Measurements from ENCODE around the gene ANGPTL2. TPM values are rescaled to one million over a fixed set of nuclear protein-coding genes. Genes with fewer than 3 reads are reported as not detected.
"Not testable (repeated sequence)": the region's sequence is repeated elsewhere in the genome, so short reads cannot be mapped to it uniquely, and the experiment has no call there.

The ANGPTL2 gene
- total and polyA plus RNA-seq, 2 of the 4 experiments (the other 2 are of a cell fraction) = 9.5 to 25.1 TPM

DNA sequence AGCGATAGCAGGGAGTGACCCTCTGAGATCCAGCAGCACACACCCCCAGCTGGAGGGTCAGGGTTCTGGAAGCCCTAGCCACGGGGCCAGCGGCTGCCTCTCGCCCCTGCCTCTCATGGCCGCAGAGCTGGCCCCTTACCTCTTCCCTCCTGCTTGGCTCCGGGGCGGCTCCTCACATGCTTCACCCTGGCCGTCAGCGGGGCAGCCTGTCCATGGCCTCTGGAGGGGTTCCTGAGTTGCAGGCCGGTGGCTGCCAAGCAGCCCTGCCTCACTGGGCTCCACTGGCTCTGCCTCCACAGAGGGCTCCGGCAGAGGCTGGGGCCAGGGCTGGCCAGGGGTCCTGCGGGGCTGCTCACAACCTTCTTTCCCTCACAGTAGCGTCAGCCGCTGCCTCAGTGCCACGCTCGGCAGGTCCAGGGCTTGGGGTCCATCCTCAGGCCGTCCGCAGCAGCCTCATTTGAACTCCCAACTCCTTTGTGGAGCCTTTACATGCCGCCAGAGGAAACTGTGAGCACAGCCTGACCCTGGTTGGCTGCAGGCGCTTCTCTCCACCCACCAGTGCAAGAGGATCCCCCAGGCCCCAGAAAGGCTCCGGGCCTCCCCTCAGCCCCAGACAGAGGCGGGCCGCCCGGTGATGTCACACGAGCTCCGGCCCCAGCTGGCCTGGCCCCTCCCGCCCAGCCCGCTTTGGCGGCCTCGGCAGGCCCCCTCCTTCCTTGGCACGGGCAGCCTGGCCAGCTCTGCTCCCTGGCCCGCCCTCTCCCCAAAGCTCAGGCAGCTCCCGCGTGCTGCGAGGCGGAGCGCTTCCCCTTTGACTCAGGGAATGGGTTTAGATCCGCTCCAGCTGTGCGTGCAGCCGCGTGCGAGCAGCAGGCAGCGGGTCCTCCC is at the start of gene ANGPTL2 (continued):
- TF ChIP-seq CTCF (conservative IDR thresholded peaks at IDR 0.05; ENCODE audit: low read depth, low read length) (no peak), CHD1 (IDR thresholded peaks at IDR 0.05; ENCODE audit: low read depth, low read length) (peak; percentile 77; the same call in 1 of the 2 replicates), RAD21 (IDR thresholded peaks at IDR 0.05; ENCODE audit: low read length) (peak; percentile 3)

DNA sequence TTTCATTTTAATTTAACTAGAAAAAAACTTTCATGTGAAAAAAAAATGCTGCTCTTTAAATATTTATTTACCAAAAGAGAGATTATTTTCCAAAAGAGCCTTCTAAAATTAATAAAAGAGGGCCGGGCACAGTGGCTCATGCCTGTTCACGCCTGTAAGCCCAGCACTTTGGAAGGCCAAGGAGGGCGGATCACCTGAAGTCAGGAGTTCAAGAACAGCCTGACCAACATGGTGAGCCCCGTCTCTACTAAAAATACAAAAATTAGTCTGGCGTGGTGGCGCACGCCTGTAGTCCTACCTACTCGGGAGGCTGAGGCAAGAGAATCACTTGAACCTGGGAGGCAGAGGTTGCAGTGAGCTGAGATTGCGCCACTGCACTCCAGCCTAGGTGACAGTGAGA is 48.9 kb upstream of the ANGPTL2 start:
- H3K56ac ChIP-seq (ENCODE audit: extremely low read depth, insufficient read depth, low read length); H3K14ac ChIP-seq (replicated peaks; ENCODE audit: low read depth, low read length); BruUV-seq (replicated peaks); H2BK20ac ChIP-seq (ENCODE audit: low read depth, low read length); H2AK5ac ChIP-seq (ENCODE audit: low read depth, low read length); H2AK9ac ChIP-seq (replicated peaks; ENCODE audit: low read depth, low read length, poor library complexity); H3K4me3 ChIP-seq (ENCODE audit: insufficient read depth, low read depth, low read length); intact Hi-C loops (cut with micrococcal nuclease); H2BK5ac ChIP-seq (ENCODE audit: low read depth, low read length, poor library complexity, severe bottlenecking); H4K8ac ChIP-seq (ENCODE audit: low read depth in 2 of 2, low read length in 2 of 2); H3K23ac ChIP-seq (ENCODE audit: low read depth, low read length); DNase-seq; H2AFZ ChIP-seq (replicated peaks; ENCODE audit: low read length, poor library complexity); H3K18ac ChIP-seq (ENCODE audit: low read depth, low read length); H2BK120ac ChIP-seq (ENCODE audit: low read depth, low read length); H4K5ac ChIP-seq (ENCODE audit: low read depth, low read length); H2BK15ac ChIP-seq (ENCODE audit: low read depth, low read length); H4K91ac ChIP-seq (ENCODE audit: insufficient read depth, low read depth, low read length); dilution Hi-C loops (cut with HindIII; ENCODE audit: low sequenced_read_pairs, unreplicated experiment); ATAC-seq (ENCODE audit: low read depth); H3K4me2 ChIP-seq (ENCODE audit: low read depth, low read length); H3K9me3 ChIP-seq (ENCODE audit: control insufficient read depth, insufficient read depth, low read length); H3K4ac ChIP-seq (ENCODE audit: low read depth, low read length); H3K27ac ChIP-seq (ENCODE audit: insufficient read depth, low read length); POLR2A ChIA-PET (ENCODE audit: unreplicated experiment); H3K4me1 ChIP-seq (ENCODE audit: control insufficient read depth, insufficient read depth, low read length); H3K9me1 ChIP-seq (ENCODE audit: insufficient read depth, low read length); CTCF ChIA-PET; H3K36me3 ChIP-seq (ENCODE audit: control insufficient read depth, insufficient read depth, low read length); H3K79me1 ChIP-seq (ENCODE audit: low read depth in 1 of 2, low read length in 2 of 2); H3K27me3 ChIP-seq (ENCODE audit: control insufficient read depth, insufficient read depth, low read length); in situ Hi-C loops (cut with MboI; ENCODE audit: low sequenced_read_pairs); H3K9ac ChIP-seq (ENCODE audit: low read depth, low read length); H4K20me1 ChIP-seq (ENCODE audit: insufficient read depth, low read length): not testable (repeated sequence)
- no CpG with 5 or more reads among the region's 9 CpGs for WGBS, 2 experiments (ENCODE audit: extremely low coverage in 2 of 2, insufficient read length in 1 of 2)
